ENCODE measurements around the gene PRSS57. TPM values are rescaled to one million over a fixed set of nuclear protein-coding genes. Genes with fewer than 3 reads are reported as not detected.

PRSS57 gene
- total and polyA plus RNA-seq, 2 of the 13 experiments (the other 11 are each of a cell fraction or from before 2014, with no cell fraction given): 0.12 TPM; not detected in 1

GRCh38 chr19:694481-695351 is 536 bp downstream of the PRSS57 start:
- DNase-seq (ENCODE audit: low spot score): no peak
- no peak for FAIRE-seq
- Histone ChIP-seq H3K9ac (ENCODE audit: insufficient read depth, low read depth, low read length) (no peak overlapping the region), H3K9me3 (ENCODE audit: low read length) (no peaks in the 10 kb centered on the region), H3K4me1 (ENCODE audit: insufficient read depth, low read length) (peaks cover 6% of the 10 kb centered on the region; the same call in 1 of the 2 replicates), H4K20me1 (ENCODE audit: insufficient read depth, low read length) (no peaks in the 10 kb centered on the region), H3K4me3 (replicated peaks in 1 of 3; ENCODE audit: insufficient read depth in 1 of 3, low read depth in 2 of 3, low read length in 3 of 3) (no peak overlapping the region), H3K4me2 (ENCODE audit: low read depth, low read length) (no peak overlapping the region), H2AFZ (ENCODE audit: low read length) (no peak overlapping the region), H3K36me3 (replicated peaks in 1 of 2; ENCODE audit: control insufficient read depth in 1 of 2, insufficient read depth in 2 of 2, low read length in 2 of 2) (no peaks in the 10 kb centered on the region), H3K27me3 (ENCODE audit: control insufficient read depth in 1 of 2, insufficient read depth in 2 of 2, low read length in 2 of 2) (peaks cover 3 to 24% of the 10 kb centered on the region in 2 experiments; a peak in 3 of 5 replicates), H3K79me2 (ENCODE audit: insufficient read depth, low read length) (no peaks in the 10 kb centered on the region), H3K27ac (ENCODE audit: extremely low read length, insufficient read depth, low read length) (no peak overlapping the region)
- no TSS peak for BruUV-seq (replicated peaks)
- peak; percentile 38 for ATAC-seq
- TF ChIP-seq ZSCAN22 (CRISPR knock-in tag; IDR thresholded peaks at IDR 0.05): no peak
- no peak for TF ChIP-seq ZNF788 (CRISPR knock-in tag; IDR thresholded peaks at IDR 0.05; ENCODE audit: borderline replicate concordance)
- TF ChIP-seq RFX1 (IDR thresholded peaks at IDR 0.05): no peak
- WGBS (ENCODE audit: low lambda C conversion rate): 41% methylated on average over 30 of the region's 41 CpGs
- intact Hi-C loops (cut with micrococcal nuclease; ENCODE audit: unreplicated experiment) (no loop called here), in situ Hi-C loops (cut with HindIII; ENCODE audit: extremely low pct_ligation_motif_present, low pct_unique_long_range_greater_than_20kb) (no loop called here)
- ChIA-PET POLR2A (interaction anchor here (0.6 kb wide), 1 partner anchor 9 kb away, joined by 4 read pairs; no protein-coding TSS in a partner anchor), CTCF (ENCODE audit: low intra/inter-chr PET ratio, low total read pairs) (no interaction called here)

- intact Hi-C loops (cut with micrococcal nuclease; ENCODE audit: unreplicated experiment): no loop called here
Observed at GRCh38 chr19:690203-690602, 5.0 kb downstream of the PRSS57 start.

More at GRCh38 chr19:690203-690602, 5.0 kb downstream of the PRSS57 start:
- no TSS peak for BruUV-seq (replicated peaks)
- no peak overlapping the region for H3K9ac ChIP-seq (ENCODE audit: insufficient read depth, low read depth, low read length)
- ChIA-PET CTCF (ENCODE audit: low intra/inter-chr PET ratio, low total read pairs) (no interaction called here), POLR2A (interaction anchor here (1.1 to 2.1 kb wide), 2 partner anchors 9 to 13 kb away, joined by 4 to 7 read pairs; no protein-coding TSS in a partner anchor)
- no peaks in the 10 kb centered on the region for H3K9me3 ChIP-seq (ENCODE audit: low read length)
- no peak for FAIRE-seq
- DNase-seq (ENCODE audit: low spot score): no peak
- no peak for ATAC-seq
- 60% methylated on average over 16 of the region's 18 CpGs for WGBS (ENCODE audit: low lambda C conversion rate)
- no peak overlapping the region for H3K27ac ChIP-seq (ENCODE audit: extremely low read length, insufficient read depth, low read length)
- no peaks in the 10 kb centered on the region for H4K20me1 ChIP-seq (ENCODE audit: insufficient read depth, low read length)
- no peak for TF ChIP-seq ZNF282 (IDR thresholded peaks at IDR 0.05; ENCODE audit: partially characterized antibody)
- no peak for TF ChIP-seq BCL3 (CRISPR knock-in tag; IDR thresholded peaks at IDR 0.05)
- no peak for TF ChIP-seq ZNF672 (CRISPR knock-in tag; IDR thresholded peaks at IDR 0.05)
- TF ChIP-seq ZBTB38 (CRISPR knock-in tag; IDR thresholded peaks at IDR 0.05): no peak
- H3K4me3 ChIP-seq (replicated peaks in 1 of 3; ENCODE audit: insufficient read depth in 1 of 3, low read depth in 2 of 3, low read length in 3 of 3): no peak overlapping the region
- H3K27me3 ChIP-seq (ENCODE audit: control insufficient read depth in 1 of 2, insufficient read depth in 2 of 2, low read length in 2 of 2): peaks cover 3 to 21% of the 10 kb centered on the region in 2 experiments; a peak in 4 of 5 replicates
- in situ Hi-C loops (cut with HindIII; ENCODE audit: extremely low pct_ligation_motif_present, low pct_unique_long_range_greater_than_20kb): no loop called here
- H3K36me3 ChIP-seq (replicated peaks in 1 of 2; ENCODE audit: control insufficient read depth in 1 of 2, insufficient read depth in 2 of 2, low read length in 2 of 2): no peaks in the 10 kb centered on the region
- no peak overlapping the region for H3K4me2 ChIP-seq (ENCODE audit: low read depth, low read length)
- H3K79me2 ChIP-seq (ENCODE audit: insufficient read depth, low read length): no peaks in the 10 kb centered on the region
- H3K4me1 ChIP-seq (ENCODE audit: insufficient read depth, low read length): peaks cover 16% of the 10 kb centered on the region
- H2AFZ ChIP-seq (ENCODE audit: low read length): no peak overlapping the region

All from HepG2 (cell line).